H1 (cell line): ENCODE measurements around the gene ARHGAP27. TPM values are rescaled to one million over a fixed set of nuclear protein-coding genes. Genes with fewer than 3 reads are reported as not detected.

ENCODE experiments used
- BACH1 ChIP-seq: IDR thresholded peaks from 2 replicates; pipeline ENCODE4 v1.6.1; 2012; ENCODE audit warnings: low read length, improper control_type of control experiment
- CHD1 ChIP-seq: IDR thresholded peaks from 2 replicates; pipeline ENCODE4 v1.6.1; 2012; ENCODE audit warnings: low read depth, low read length, improper control_type of control experiment
- SIN3A ChIP-seq, 2 experiments: IDR thresholded peaks in 1 of 2; conservative IDR thresholded peaks in 1 of 2; 2 replicates each; pipeline ENCODE4 v1.6.1; 2011 to 2012; ENCODE audit warnings: low read length in 2 of 2, improper control_type of control experiment in 1 of 2, low read depth in 1 of 2, mild to moderate bottlenecking in 1 of 2
- polyA plus RNA-seq, 7 experiments: library from polyadenylated mRNA; depleted of rRNA in 3 of 7; stranded (reverse) in 5 of 7; unstranded in 2 of 7; fragments of >200 nt in 5 of 7; fragments of 200-250 nt in 2 of 7; gene quantifications; 1 replicate in 5 of 7; 2 replicates in 1 of 7; 4 replicates in 1 of 7; pipeline versions ENCODE4 v1.2.1 to v1.2.3, GENCODE V29; 2011 to 2013; ENCODE audit warnings: missing spikeins in 2 of 7, mixed read lengths in 2 of 7
- total RNA-seq: library from RNA; stranded (reverse); fragmentation: NEBNext Ultra II Directional; extraction: Animal tissue kit (Norgen Biotek cat#: 25700); gene quantifications from 2 replicates; pipeline ENCODE4 v1.2.1, GENCODE V29; 2021
- TF ChIP-seq, protein P1 (sequence below): fragments of 300-600 bp; sonication (generic); IDR thresholded peaks from 2 replicates; pipeline ENCODE4 v1.7.1; 2012; ENCODE audit warnings: low read length, moderate library complexity, mild to moderate bottlenecking, inconsistent platforms; ENCODE audit not compliant: insufficient replicate concordance

ARHGAP27 gene
- total and polyA plus RNA-seq, 2 of the 8 experiments (the other 6 are each of a cell fraction or from before 2014, with no cell fraction given), result 11.6 to 13.1 TPM

- TF ChIP-seq, protein P1, sequence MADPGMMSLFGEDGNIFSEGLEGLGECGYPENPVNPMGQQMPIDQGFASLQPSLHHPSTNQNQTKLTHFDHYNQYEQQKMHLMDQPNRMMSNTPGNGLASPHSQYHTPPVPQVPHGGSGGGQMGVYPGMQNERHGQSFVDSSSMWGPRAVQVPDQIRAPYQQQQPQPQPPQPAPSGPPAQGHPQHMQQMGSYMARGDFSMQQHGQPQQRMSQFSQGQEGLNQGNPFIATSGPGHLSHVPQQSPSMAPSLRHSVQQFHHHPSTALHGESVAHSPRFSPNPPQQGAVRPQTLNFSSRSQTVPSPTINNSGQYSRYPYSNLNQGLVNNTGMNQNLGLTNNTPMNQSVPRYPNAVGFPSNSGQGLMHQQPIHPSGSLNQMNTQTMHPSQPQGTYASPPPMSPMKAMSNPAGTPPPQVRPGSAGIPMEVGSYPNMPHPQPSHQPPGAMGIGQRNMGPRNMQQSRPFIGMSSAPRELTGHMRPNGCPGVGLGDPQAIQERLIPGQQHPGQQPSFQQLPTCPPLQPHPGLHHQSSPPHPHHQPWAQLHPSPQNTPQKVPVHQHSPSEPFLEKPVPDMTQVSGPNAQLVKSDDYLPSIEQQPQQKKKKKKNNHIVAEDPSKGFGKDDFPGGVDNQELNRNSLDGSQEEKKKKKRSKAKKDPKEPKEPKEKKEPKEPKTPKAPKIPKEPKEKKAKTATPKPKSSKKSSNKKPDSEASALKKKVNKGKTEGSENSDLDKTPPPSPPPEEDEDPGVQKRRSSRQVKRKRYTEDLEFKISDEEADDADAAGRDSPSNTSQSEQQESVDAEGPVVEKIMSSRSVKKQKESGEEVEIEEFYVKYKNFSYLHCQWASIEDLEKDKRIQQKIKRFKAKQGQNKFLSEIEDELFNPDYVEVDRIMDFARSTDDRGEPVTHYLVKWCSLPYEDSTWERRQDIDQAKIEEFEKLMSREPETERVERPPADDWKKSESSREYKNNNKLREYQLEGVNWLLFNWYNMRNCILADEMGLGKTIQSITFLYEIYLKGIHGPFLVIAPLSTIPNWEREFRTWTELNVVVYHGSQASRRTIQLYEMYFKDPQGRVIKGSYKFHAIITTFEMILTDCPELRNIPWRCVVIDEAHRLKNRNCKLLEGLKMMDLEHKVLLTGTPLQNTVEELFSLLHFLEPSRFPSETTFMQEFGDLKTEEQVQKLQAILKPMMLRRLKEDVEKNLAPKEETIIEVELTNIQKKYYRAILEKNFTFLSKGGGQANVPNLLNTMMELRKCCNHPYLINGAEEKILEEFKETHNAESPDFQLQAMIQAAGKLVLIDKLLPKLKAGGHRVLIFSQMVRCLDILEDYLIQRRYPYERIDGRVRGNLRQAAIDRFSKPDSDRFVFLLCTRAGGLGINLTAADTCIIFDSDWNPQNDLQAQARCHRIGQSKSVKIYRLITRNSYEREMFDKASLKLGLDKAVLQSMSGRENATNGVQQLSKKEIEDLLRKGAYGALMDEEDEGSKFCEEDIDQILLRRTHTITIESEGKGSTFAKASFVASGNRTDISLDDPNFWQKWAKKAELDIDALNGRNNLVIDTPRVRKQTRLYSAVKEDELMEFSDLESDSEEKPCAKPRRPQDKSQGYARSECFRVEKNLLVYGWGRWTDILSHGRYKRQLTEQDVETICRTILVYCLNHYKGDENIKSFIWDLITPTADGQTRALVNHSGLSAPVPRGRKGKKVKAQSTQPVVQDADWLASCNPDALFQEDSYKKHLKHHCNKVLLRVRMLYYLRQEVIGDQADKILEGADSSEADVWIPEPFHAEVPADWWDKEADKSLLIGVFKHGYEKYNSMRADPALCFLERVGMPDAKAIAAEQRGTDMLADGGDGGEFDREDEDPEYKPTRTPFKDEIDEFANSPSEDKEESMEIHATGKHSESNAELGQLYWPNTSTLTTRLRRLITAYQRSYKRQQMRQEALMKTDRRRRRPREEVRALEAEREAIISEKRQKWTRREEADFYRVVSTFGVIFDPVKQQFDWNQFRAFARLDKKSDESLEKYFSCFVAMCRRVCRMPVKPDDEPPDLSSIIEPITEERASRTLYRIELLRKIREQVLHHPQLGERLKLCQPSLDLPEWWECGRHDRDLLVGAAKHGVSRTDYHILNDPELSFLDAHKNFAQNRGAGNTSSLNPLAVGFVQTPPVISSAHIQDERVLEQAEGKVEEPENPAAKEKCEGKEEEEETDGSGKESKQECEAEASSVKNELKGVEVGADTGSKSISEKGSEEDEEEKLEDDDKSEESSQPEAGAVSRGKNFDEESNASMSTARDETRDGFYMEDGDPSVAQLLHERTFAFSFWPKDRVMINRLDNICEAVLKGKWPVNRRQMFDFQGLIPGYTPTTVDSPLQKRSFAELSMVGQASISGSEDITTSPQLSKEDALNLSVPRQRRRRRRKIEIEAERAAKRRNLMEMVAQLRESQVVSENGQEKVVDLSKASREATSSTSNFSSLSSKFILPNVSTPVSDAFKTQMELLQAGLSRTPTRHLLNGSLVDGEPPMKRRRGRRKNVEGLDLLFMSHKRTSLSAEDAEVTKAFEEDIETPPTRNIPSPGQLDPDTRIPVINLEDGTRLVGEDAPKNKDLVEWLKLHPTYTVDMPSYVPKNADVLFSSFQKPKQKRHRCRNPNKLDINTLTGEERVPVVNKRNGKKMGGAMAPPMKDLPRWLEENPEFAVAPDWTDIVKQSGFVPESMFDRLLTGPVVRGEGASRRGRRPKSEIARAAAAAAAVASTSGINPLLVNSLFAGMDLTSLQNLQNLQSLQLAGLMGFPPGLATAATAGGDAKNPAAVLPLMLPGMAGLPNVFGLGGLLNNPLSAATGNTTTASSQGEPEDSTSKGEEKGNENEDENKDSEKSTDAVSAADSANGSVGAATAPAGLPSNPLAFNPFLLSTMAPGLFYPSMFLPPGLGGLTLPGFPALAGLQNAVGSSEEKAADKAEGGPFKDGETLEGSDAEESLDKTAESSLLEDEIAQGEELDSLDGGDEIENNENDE, result no peak
- TF ChIP-seq SIN3A (conservative IDR thresholded peaks at IDR 0.05 in 1 of 2, IDR thresholded peaks at IDR 0.05 in 1 of 2; ENCODE audit: low read depth in 1 of 2, low read length in 2 of 2), result peak in 1 of 2 experiments; percentile 56; a peak in 1 of 4 replicates
- TF ChIP-seq CHD1, result no peak
- 0 out of 2 replicates have a peak, but pooled peaks have one; percentile 48 for TF ChIP-seq BACH1
These were observed 27.2 kb downstream of the ARHGAP27 start (continued) for GRCh38 chr17:45405250-45406086.
